NCI-H187 treated with DMSO at 0.1 percent for 48 hours (cell line): ENCODE results near the gene ITPR2.
A peak's percentile ranks its signal among the peaks of the same experiment; 100 is the strongest.
"Not testable (repeated sequence)": the region's sequence is repeated elsewhere in the genome, so short reads cannot be mapped to it uniquely, and the experiment has no call there.

Source experiments
- DNase-seq: peaks from one replicate; lab custom pipeline; 2025; lab: John Stamatoyannopoulos, UW

The ITPR2 gene

GRCh38 chr12:26729137-26729671, 103.8 kb downstream of the ITPR2 start:
- DNase-seq, result not testable (repeated sequence)

- no peak for DNase-seq
These were observed 104.6 kb downstream of the ITPR2 start for GRCh38 chr12:26728205-26729050.

- no peak for DNase-seq
These were observed 105.4 kb downstream of the ITPR2 start for GRCh38 chr12:26727482-26728204.

- no peak for DNase-seq
These were observed 106.0 kb downstream of the ITPR2 start for GRCh38 chr12:26726956-26727355.

GRCh38 chr12:26725276-26725916, 107.6 kb downstream of the ITPR2 start:
- no peak for DNase-seq

- no peak for DNase-seq
These were observed 108.7 kb downstream of the ITPR2 start for GRCh38 chr12:26724309-26724702.

- DNase-seq, result no peak
These were observed 109.3 kb downstream of the ITPR2 start for GRCh38 chr12:26723379-26724308.

- no peak for DNase-seq
These were observed 111.2 kb downstream of the ITPR2 start for GRCh38 chr12:26721800-26722199.

GRCh38 chr12:26719852-26720251, 113.1 kb downstream of the ITPR2 start:
- no peak for DNase-seq

GRCh38 chr12:26717757-26718156, 115.2 kb downstream of the ITPR2 start:
- no peak for DNase-seq

GRCh38 chr12:26715232-26715631, 117.8 kb downstream of the ITPR2 start:
- no peak for DNase-seq

- no peak for DNase-seq
These were observed 119.1 kb downstream of the ITPR2 start for GRCh38 chr12:26713885-26714383.

GRCh38 chr12:26712892-26713291, 120.1 kb downstream of the ITPR2 start:
- no peak for DNase-seq

- DNase-seq, result no peak
These were observed 121.4 kb downstream of the ITPR2 start for GRCh38 chr12:26711569-26711968.

- no peak for DNase-seq
These were observed 121.9 kb downstream of the ITPR2 start for GRCh38 chr12:26711072-26711471.

GRCh38 chr12:26705851-26706250, 127.1 kb downstream of the ITPR2 start:
- DNase-seq, result no peak

- DNase-seq, result no peak
These were observed 128.1 kb downstream of the ITPR2 start for GRCh38 chr12:26704684-26705460.

- DNase-seq, result no peak
These were observed 128.8 kb downstream of the ITPR2 start for GRCh38 chr12:26704214-26704613.

GRCh38 chr12:26702741-26703140, 130.3 kb downstream of the ITPR2 start:
- DNase-seq, result no peak

- peak; percentile 18 for DNase-seq
These were observed 131.3 kb downstream of the ITPR2 start for GRCh38 chr12:26701604-26702215.
